Measurements from ENCODE around the gene ANAPC2. TPM values are rescaled to one million over a fixed set of nuclear protein-coding genes. Genes with fewer than 3 reads are reported as not detected.

Gene ANAPC2
- total and polyA plus RNA-seq, 4 donors, result 9.3 to 32.6 (median 19.6) TPM

DNA sequence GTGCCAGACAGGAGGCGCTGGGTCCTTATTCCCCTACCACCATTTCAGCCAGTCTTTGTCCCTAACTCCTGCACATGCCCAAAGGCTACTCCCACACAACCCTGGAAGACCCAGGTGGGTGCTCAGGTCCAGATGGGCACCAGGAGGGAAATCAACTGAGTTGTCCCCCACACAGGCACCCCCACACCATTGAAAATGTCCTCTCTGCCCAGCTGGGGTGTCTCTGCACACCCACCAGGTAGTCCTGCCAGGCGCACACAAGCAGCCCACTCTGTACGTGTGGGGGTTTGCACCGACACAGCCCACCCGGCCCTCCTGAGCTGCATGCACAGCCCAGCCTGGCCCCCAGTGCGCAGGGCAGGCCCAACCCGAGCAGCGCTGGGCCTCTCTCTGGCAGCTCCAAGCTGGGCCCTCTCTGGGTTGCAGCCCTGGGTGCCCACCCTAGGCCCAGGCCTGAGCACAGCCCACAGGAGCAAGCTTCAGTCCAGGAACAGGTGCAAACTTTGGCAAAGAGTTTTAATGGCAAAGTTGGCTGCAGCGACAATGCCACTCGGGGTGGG lies 31.5 kb upstream of the ANAPC2 start:
- H3K9me3 ChIP-seq (ENCODE audit: control insufficient read depth in 4 of 4, low read length in 3 of 4), result no peaks in the 10 kb centered on the region
- H3K36me3 ChIP-seq (ENCODE audit: control insufficient read depth in 4 of 4, insufficient read depth in 3 of 4, low read depth in 1 of 4, low read length in 3 of 4), result peaks cover 0 to 4% (median under 1%) of the 10 kb centered on the region in 4 donors
- no peak overlapping the region for H3K27ac ChIP-seq (ENCODE audit: low read depth in 1 of 2, low read length in 2 of 2)
- TF ChIP-seq FOXA1 (IDR thresholded peaks at IDR 0.05), result no peak
- TF ChIP-seq YY1 (IDR thresholded peaks at IDR 0.05), result no peak
- TF ChIP-seq TAF1 (conservative IDR thresholded peaks at IDR 0.05), result no peak
- H3K27me3 ChIP-seq (ENCODE audit: control insufficient read depth in 4 of 4, insufficient read depth in 4 of 4, low read length in 3 of 4), result no peaks in the 10 kb centered on the region
- H3K9ac ChIP-seq (ENCODE audit: low read depth in 1 of 2, low read length in 2 of 2), result no peak overlapping the region
- H3K4me1 ChIP-seq (ENCODE audit: control insufficient read depth in 4 of 4, insufficient read depth in 4 of 4, low read length in 3 of 4), result peaks cover 10 to 30% (median 19%) of the 10 kb centered on the region in 4 donors
- WGBS, result 96% methylated on average over 10 of the region's 10 CpGs
- no peak overlapping the region for H3K4me3 ChIP-seq (ENCODE audit: low read depth in 1 of 3, low read length in 3 of 3)
- no peak for DNase-seq (ENCODE audit: low spot score)

DNA sequence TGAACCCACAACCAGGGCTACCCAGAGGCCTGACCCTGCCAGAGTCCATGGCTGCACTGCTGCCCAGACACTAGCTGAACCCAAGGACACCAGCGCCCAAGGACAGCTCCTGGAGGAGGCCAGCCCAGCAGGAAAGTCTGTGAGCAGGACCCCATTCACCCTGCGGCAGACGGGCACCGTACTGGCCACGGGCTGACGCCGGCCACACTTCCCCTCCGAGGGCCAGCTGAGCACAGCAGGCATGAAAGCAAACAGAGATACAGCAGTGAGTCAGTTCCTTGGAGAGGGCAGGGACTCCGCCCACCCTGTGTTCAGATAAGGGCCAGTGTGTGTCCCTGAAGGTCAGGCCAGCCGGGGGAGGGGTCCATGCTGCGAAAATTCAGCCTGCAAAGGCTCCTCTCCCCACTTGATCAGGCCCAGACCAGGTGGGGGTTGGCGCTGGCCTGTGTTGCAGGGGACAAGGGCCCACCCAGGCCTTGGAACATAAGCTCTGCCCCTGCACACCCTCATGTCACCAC lies 30.5 kb upstream of the ANAPC2 start:
- peak; percentile 65 for DNase-seq (ENCODE audit: low spot score)
- no peak for TF ChIP-seq YY1 (IDR thresholded peaks at IDR 0.05)
- no peak for TF ChIP-seq HNF4A (conservative IDR thresholded peaks at IDR 0.05)
- no peak for TF ChIP-seq HNF4G (IDR thresholded peaks at IDR 0.05)
- TF ChIP-seq, protein P1, sequence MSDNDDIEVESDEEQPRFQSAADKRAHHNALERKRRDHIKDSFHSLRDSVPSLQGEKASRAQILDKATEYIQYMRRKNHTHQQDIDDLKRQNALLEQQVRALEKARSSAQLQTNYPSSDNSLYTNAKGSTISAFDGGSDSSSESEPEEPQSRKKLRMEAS (IDR thresholded peaks at IDR 0.05), result no peak
- no peak for TF ChIP-seq RAD21 (IDR thresholded peaks at IDR 0.05)
- TF ChIP-seq NR2F2 (IDR thresholded peaks at IDR 0.05), result no peak
- TF ChIP-seq, protein P2, sequence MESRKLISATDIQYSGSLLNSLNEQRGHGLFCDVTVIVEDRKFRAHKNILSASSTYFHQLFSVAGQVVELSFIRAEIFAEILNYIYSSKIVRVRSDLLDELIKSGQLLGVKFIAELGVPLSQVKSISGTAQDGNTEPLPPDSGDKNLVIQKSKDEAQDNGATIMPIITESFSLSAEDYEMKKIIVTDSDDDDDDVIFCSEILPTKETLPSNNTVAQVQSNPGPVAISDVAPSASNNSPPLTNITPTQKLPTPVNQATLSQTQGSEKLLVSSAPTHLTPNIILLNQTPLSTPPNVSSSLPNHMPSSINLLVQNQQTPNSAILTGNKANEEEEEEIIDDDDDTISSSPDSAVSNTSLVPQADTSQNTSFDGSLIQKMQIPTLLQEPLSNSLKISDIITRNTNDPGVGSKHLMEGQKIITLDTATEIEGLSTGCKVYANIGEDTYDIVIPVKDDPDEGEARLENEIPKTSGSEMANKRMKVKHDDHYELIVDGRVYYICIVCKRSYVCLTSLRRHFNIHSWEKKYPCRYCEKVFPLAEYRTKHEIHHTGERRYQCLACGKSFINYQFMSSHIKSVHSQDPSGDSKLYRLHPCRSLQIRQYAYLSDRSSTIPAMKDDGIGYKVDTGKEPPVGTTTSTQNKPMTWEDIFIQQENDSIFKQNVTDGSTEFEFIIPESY (IDR thresholded peaks at IDR 0.05), result no peak
- TF ChIP-seq, protein P3, sequence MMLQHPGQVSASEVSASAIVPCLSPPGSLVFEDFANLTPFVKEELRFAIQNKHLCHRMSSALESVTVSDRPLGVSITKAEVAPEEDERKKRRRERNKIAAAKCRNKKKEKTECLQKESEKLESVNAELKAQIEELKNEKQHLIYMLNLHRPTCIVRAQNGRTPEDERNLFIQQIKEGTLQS (IDR thresholded peaks at IDR 0.05), result no peak
- TF ChIP-seq, protein P4, sequence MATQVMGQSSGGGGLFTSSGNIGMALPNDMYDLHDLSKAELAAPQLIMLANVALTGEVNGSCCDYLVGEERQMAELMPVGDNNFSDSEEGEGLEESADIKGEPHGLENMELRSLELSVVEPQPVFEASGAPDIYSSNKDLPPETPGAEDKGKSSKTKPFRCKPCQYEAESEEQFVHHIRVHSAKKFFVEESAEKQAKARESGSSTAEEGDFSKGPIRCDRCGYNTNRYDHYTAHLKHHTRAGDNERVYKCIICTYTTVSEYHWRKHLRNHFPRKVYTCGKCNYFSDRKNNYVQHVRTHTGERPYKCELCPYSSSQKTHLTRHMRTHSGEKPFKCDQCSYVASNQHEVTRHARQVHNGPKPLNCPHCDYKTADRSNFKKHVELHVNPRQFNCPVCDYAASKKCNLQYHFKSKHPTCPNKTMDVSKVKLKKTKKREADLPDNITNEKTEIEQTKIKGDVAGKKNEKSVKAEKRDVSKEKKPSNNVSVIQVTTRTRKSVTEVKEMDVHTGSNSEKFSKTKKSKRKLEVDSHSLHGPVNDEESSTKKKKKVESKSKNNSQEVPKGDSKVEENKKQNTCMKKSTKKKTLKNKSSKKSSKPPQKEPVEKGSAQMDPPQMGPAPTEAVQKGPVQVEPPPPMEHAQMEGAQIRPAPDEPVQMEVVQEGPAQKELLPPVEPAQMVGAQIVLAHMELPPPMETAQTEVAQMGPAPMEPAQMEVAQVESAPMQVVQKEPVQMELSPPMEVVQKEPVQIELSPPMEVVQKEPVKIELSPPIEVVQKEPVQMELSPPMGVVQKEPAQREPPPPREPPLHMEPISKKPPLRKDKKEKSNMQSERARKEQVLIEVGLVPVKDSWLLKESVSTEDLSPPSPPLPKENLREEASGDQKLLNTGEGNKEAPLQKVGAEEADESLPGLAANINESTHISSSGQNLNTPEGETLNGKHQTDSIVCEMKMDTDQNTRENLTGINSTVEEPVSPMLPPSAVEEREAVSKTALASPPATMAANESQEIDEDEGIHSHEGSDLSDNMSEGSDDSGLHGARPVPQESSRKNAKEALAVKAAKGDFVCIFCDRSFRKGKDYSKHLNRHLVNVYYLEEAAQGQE (IDR thresholded peaks at IDR 0.05), result no peak
- TF ChIP-seq RXRA (IDR thresholded peaks at IDR 0.05), result no peak
- no peak for TF ChIP-seq SP1 (IDR thresholded peaks at IDR 0.05)
- TF ChIP-seq, protein P5, sequence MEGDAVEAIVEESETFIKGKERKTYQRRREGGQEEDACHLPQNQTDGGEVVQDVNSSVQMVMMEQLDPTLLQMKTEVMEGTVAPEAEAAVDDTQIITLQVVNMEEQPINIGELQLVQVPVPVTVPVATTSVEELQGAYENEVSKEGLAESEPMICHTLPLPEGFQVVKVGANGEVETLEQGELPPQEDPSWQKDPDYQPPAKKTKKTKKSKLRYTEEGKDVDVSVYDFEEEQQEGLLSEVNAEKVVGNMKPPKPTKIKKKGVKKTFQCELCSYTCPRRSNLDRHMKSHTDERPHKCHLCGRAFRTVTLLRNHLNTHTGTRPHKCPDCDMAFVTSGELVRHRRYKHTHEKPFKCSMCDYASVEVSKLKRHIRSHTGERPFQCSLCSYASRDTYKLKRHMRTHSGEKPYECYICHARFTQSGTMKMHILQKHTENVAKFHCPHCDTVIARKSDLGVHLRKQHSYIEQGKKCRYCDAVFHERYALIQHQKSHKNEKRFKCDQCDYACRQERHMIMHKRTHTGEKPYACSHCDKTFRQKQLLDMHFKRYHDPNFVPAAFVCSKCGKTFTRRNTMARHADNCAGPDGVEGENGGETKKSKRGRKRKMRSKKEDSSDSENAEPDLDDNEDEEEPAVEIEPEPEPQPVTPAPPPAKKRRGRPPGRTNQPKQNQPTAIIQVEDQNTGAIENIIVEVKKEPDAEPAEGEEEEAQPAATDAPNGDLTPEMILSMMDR (IDR thresholded peaks at IDR 0.05; ENCODE audit: low read depth, low read length, missing input control), result no peak
- no peak for TF ChIP-seq GABPA (IDR thresholded peaks at IDR 0.05 in 1 of 2, conservative IDR thresholded peaks at IDR 0.05 in 1 of 2)
- 64% methylated on average over 12 of the region's 12 CpGs for WGBS
- no peak overlapping the region for H3K9ac ChIP-seq (ENCODE audit: low read depth in 1 of 2, low read length in 2 of 2)
- H3K4me3 ChIP-seq (ENCODE audit: low read depth in 1 of 3, low read length in 3 of 3), result no peak overlapping the region
- no peaks in the 10 kb centered on the region for H3K9me3 ChIP-seq (ENCODE audit: control insufficient read depth in 4 of 4, low read length in 3 of 4)
- no peaks in the 10 kb centered on the region for H3K27me3 ChIP-seq (ENCODE audit: control insufficient read depth in 4 of 4, insufficient read depth in 4 of 4, low read length in 3 of 4)
- no peak overlapping the region for H3K27ac ChIP-seq (ENCODE audit: low read depth in 1 of 2, low read length in 2 of 2)
- H3K4me1 ChIP-seq (ENCODE audit: control insufficient read depth in 4 of 4, insufficient read depth in 4 of 4, low read length in 3 of 4), result peaks cover 6 to 26% (median 14%) of the 10 kb centered on the region in 4 donors
- H3K36me3 ChIP-seq (ENCODE audit: control insufficient read depth in 4 of 4, insufficient read depth in 3 of 4, low read depth in 1 of 4, low read length in 3 of 4), result peaks cover 0 to 5% (median under 1%) of the 10 kb centered on the region in 4 donors
